ENCODE data around the gene CCDC86. TPM values are rescaled to one million over a fixed set of nuclear protein-coding genes. Genes with fewer than 3 reads are reported as not detected.

The CCDC86 gene
- 10 to 100 TPM; 14.1 to 36.6 TPM for total RNA-seq

GRCh38 chr11:60841797-60842667 is at the start of gene CCDC86:
Gene CCDC86 (plus strand): TSS chr11:60842113. CDS start chr11:60842125, 12 bp downstream.

GRCh38 chr11:60855726-60856633 is 14.1 kb downstream of the CCDC86 start, which contains the start of gene PTGDR2:
Gene PTGDR2 (minus strand): TSS chr11:60855950. CDS start chr11:60853722, 2,228 bp downstream.

GRCh38 chr11:60866911-60867870 is 25.3 kb downstream of the CCDC86 start, which contains the start of gene ZP1:
Gene ZP1 (plus strand): TSS chr11:60867542. CDS start chr11:60867562, 20 bp downstream.

Other genes starting within 250 kb of the CCDC86 start
- not detected for gene MS4A8, start 142.5 kb upstream of the CCDC86 start, total RNA-seq
- gene MS4A18, start 117.4 kb upstream of the CCDC86 start, total RNA-seq, result not detected
- not detected for gene MS4A15, start 85.2 kb upstream of the CCDC86 start, total RNA-seq
- not detected for gene MS4A10, start 56.8 kb upstream of the CCDC86 start, total RNA-seq
- under 1 TPM; under 0.01 TPM for gene PTGDR2, start 13.8 kb downstream of the CCDC86 start, total RNA-seq
- under 1 TPM in 1 of 2 donors, not detected in 1; under 0.01 TPM for gene ZP1, start 25.4 kb downstream of the CCDC86 start, total RNA-seq
- 10 to 100 TPM; 49.2 to 78.6 TPM for gene PRPF19, start 64.5 kb downstream of the CCDC86 start, total RNA-seq
- 10 to 100 TPM; 49.6 to 59.6 TPM for gene TMEM109, start 72.0 kb downstream of the CCDC86 start, total RNA-seq
- gene TMEM132A, start 82.3 kb downstream of the CCDC86 start, total RNA-seq, result 10 to 100 TPM; 11.3 to 31.7 TPM
- 10 to 100 TPM; 18.9 to 30.6 TPM for gene SLC15A3, start 110.1 kb downstream of the CCDC86 start, total RNA-seq
- under 1 TPM; under 0.01 to 0.33 TPM for gene CD6, start 129.6 kb downstream of the CCDC86 start, total RNA-seq